Measurements from ENCODE around the gene GPR135. TPM values are rescaled to one million over a fixed set of nuclear protein-coding genes. Genes with fewer than 3 reads are reported as not detected.
A peak's percentile ranks its signal among the peaks of the same experiment; 100 is the strongest.

GPR135 gene
- total RNA-seq, 4 donors from 2014 or later, result 2.8 to 8.8 (median 6.0) TPM

DNA sequence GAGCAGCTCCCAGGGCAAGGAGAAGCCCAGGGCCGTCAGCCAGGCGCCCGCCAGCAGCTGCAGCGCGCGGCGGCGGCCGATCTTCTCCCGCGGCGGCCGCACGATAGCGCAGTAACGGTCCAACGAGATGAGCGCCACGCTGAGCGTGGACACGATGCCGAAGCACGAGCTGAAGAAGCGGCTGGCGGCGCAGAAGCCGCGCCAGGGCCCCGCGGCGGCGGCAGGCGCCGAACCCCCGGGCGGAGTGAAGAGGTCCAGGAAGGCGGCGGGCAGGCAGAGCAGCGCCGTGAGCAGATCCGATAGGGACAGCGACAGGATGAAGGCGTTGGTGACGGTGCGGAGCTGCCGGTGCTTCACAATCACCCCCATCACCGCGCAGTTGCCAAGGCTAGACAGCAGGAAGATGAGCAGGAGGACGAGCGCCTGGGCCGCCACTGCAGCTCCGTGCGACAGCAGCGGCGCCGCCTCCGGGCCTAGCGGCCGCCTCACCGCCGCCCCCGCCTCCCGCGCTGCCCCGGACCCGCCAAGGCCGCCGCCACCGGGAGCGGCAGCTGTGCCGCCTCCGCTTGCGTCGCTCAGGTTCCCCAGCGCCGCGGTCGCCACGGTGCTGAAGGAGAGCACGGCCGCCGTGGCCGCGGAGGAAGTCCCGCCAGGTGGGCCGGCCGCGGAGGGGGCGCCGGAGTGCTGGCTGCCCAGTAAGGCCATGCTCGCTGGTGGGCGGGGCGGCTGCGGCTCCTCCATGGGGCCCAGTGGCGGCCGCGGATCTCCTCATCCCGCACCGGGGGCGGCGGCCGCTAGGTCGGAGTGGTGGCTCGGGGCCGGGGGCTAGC, 479 bp downstream of the GPR135 start:
- TF ChIP-seq POLR2A (IDR thresholded peaks at IDR 0.05) (no peak), CTCF (IDR thresholded peaks at IDR 0.05) (no peak)
- peak; percentile 66 to 84 (median 69) for DNase-seq
- Histone ChIP-seq H3K27me3 (no peaks in the 10 kb centered on the region), H3K4me3 (peak overlapping the region; percentile 55 to 82 (median 70)), H3K27ac (peak overlapping the region; percentile 20 to 77 (median 58)), H3K36me3 (no peaks in the 10 kb centered on the region), H3K9me3 (no peaks in the 10 kb centered on the region), H3K4me1 (peaks cover 0 to 8% (median 0%) of the 10 kb centered on the region in 4 donors)

GRCh38 chr14:59463787-59464485, 1.2 kb downstream of the GPR135 start:
- peaks cover 0 to 8% (median 0%) of the 10 kb centered on the region in 4 donors for H3K4me1 ChIP-seq
- H3K4me3 ChIP-seq, result peak overlapping the region; percentile 55 to 82 (median 70)
- no peak for TF ChIP-seq POLR2A (IDR thresholded peaks at IDR 0.05)
- no peak for TF ChIP-seq CTCF (IDR thresholded peaks at IDR 0.05)
- DNase-seq, result peak in 2 of 3 donors; percentile 50 to 57
- no peaks in the 10 kb centered on the region for H3K9me3 ChIP-seq
- H3K27me3 ChIP-seq, result no peaks in the 10 kb centered on the region
- no peaks in the 10 kb centered on the region for H3K36me3 ChIP-seq
- peak overlapping the region in 2 of 4 donors; percentile 56 to 77 for H3K27ac ChIP-seq

DNA sequence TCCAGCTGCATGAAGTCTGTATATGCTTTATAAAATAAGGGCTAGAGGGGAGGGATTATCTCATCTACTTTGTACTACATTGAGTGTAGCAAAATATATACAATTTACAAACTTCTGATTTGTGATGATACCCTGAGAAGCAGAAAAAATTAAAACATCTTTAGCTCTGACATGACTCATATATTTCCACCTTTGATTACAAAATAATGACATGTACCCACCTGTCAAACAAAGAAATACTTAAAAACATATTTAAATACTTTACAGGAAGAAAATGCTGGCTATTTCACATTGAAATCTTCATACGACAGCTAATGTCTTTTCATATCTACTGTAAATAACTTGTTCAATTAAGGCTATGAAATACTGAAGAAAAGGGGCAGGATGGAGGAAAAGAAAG, 3.3 kb downstream of the GPR135 start:
- TF ChIP-seq CTCF (IDR thresholded peaks at IDR 0.05) (no peak), POLR2A (IDR thresholded peaks at IDR 0.05) (no peak)
- peaks cover 0 to 8% (median 0%) of the 10 kb centered on the region in 4 donors for H3K4me1 ChIP-seq
- H3K27me3 ChIP-seq, result no peaks in the 10 kb centered on the region
- DNase-seq, result no peak
- H3K36me3 ChIP-seq, result no peaks in the 10 kb centered on the region
- no peak overlapping the region for H3K27ac ChIP-seq
- no peaks in the 10 kb centered on the region for H3K9me3 ChIP-seq
- H3K4me3 ChIP-seq, result no peak overlapping the region

DNA sequence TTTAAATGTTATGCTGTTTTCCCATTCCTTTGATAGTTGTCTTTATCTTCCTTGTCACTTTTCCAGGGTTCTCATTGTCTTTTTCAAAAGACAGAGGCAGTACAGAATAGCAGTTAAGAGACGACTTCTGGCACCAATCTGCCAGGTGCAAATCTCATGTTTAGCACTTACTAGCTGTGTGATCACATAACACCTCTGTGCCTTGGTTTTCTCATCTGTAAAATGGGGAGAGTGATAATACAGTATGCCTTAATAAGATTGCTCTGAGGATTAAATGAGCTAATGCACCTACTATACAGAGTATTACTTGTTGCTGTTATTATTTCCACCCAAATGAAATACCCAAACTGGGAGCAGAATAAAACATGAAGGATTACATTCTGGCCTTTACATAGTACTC, 4.8 kb downstream of the GPR135 start:
- Histone ChIP-seq H3K27me3 (no peaks in the 10 kb centered on the region), H3K27ac (no peak overlapping the region), H3K4me3 (no peak overlapping the region), H3K4me1 (peaks cover 0 to 8% (median 0%) of the 10 kb centered on the region in 4 donors), H3K9me3 (no peaks in the 10 kb centered on the region), H3K36me3 (no peaks in the 10 kb centered on the region)
- no peak for DNase-seq
- TF ChIP-seq CTCF (IDR thresholded peaks at IDR 0.05) (no peak), POLR2A (IDR thresholded peaks at IDR 0.05) (no peak)

DNA sequence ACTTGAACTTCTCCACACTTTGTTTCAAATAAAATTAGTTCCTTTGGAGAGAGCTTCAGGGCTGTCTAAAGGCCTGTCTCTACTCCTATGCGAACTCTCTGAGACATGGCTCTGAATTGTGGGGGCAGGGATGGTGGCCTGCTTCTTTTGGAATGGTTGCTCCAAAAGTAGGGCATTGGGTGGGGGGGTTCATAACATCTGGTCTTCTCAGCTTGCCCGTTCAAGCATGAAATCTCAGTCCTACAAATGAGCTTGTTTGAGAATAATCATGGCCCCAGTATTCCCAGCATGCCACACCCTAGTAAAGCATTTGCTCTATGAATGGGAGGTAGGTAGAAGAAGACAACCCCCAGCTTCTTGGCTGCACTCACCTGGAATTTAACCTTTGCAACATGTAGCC, 6.7 kb downstream of the GPR135 start:
- DNase-seq, result no peak
- Histone ChIP-seq H3K27me3 (no peaks in the 10 kb centered on the region), H3K4me1 (peaks cover 0 to 1% (median 0%) of the 10 kb centered on the region in 4 donors), H3K9me3 (no peaks in the 10 kb centered on the region), H3K4me3 (no peak overlapping the region), H3K36me3 (no peaks in the 10 kb centered on the region), H3K27ac (no peak overlapping the region)
- no peak for TF ChIP-seq POLR2A (IDR thresholded peaks at IDR 0.05)
- TF ChIP-seq CTCF (IDR thresholded peaks at IDR 0.05), result no peak

Measured in Peyer's patch (tissue), 4 donors.